SK-N-SH treated with all-trans-retinoic acid at 6 μM for 48 hours (cell line): ENCODE results near the gene TBC1D16.

Source experiments
- CSDC2 ChIP-seq: fragments of 250-450 bp; sonication (Bioruptor Pico); IDR thresholded peaks from 2 replicates; pipeline ENCODE4 v1.5.0; 2020; ENCODE audit warnings: mild to moderate bottlenecking, moderate library complexity
- PATZ1 ChIP-seq: fragments of 250-450 bp; sonication (Bioruptor Pico); IDR thresholded peaks from 2 replicates; pipeline ENCODE4 v1.8.0; 2020; ENCODE audit warnings: mild to moderate bottlenecking, moderate library complexity, borderline replicate concordance
- ZFP30 ChIP-seq: fragments of 450-650 bp; formaldehyde crosslinking; IDR thresholded peaks from 2 replicates; pipeline ENCODE4 v1.5.0; 2022; ENCODE audit warnings: mild to moderate bottlenecking, moderate library complexity
- ZNF8 ChIP-seq: fragments of 450-650 bp; formaldehyde crosslinking; IDR thresholded peaks from 2 replicates; pipeline ENCODE4 v1.5.0; 2020; ENCODE audit warnings: mild to moderate bottlenecking, moderate library complexity

DNA sequence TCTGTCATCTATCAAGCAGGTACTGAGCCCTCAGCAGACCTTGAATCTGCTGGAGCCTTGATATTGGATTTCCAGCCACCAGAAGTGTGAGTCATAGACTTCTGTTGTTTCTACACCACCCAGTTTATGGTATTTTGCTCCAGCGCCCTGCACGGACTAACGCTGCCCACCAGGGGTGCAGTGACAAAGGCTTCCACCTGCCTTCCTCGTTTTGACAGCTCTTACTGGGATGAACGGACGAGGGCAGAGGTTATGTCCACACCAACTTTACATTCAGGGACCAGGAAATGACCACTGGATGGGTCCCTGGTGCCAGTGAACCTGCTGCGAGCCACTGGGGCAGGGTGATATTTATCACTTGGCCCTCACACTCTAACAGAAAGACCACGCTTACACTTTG, 129.8 kb downstream of the TBC1D16 start:
- TF ChIP-seq PATZ1 (CRISPR knock-in tag) (no peak), CSDC2 (no peak), ZFP30 (no peak), ZNF8 (no peak)
